ENCODE results near the gene TMEM116.
"Not testable (repeated sequence)": the region's sequence is repeated elsewhere in the genome, so short reads cannot be mapped to it uniquely, and the experiment has no call there.

TMEM116 gene

GRCh38 chr12:111976291-111976690 is 36.7 kb downstream of the TMEM116 start:
- peak; percentile 32 for DNase-seq (ENCODE audit: low read depth)

DNA sequence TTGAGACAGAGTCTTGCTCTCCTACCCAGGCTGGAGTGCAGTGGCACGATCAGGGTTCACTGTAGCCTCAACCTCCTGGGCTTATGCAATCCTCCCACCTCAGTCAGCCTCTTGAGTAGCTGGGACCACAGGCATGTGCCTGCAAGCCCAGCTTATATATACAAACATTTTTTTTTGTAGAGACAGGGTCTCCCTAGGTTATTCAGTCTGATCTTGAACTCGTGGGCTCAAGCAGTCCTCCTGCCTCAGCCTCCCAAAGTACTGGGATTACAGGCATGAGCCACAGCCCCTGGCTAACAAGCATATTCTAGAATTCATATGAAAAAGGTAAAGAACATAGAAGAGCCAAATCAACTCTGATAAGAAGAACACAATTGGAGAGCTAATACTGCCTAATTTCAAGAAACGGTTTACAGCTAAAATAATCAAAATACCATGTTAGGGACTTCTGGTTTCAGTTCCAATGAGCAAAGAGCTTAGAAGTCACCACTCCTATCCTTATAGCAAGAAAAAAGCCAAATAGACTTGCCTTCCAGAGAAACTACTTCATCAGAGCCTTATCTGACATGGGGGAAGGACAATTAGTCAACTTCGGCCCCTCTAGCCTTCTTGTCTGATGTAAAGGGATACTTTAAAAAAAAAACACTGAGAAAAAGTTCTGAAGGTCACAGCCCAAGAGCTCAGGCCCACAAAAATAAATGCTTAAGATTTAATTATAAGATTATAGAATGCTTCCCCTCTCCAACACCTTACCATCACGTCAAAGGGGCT is 37.6 kb downstream of the TMEM116 start:
- TF ChIP-seq MYC (IDR thresholded peaks at IDR 0.05; ENCODE audit: low read depth, low read length) (peak; percentile 46; the same call in 1 of the 2 replicates), MAX (IDR thresholded peaks at IDR 0.05; ENCODE audit: low read depth, low read length) (peak; percentile 45; the same call in 1 of the 2 replicates), CTCF (IDR thresholded peaks at IDR 0.05; ENCODE audit: low read depth, low read length) (no peak), POLR2A (IDR thresholded peaks at IDR 0.05; ENCODE audit: extremely low read depth, insufficient read length) (no peak)
- no peak overlapping the region for H3K4me3 ChIP-seq (ENCODE audit: low read depth, low read length)
- peak; percentile 92 for DNase-seq (ENCODE audit: low read depth)

More at GRCh38 chr12:111976291-111976690, 36.7 kb downstream of the TMEM116 start:
- no peak overlapping the region for H3K4me3 ChIP-seq (ENCODE audit: low read depth, low read length)
- TF ChIP-seq POLR2A (IDR thresholded peaks at IDR 0.05; ENCODE audit: extremely low read depth, insufficient read length) (no peak), MAX (IDR thresholded peaks at IDR 0.05; ENCODE audit: low read depth, low read length) (no peak), MYC (IDR thresholded peaks at IDR 0.05; ENCODE audit: low read depth, low read length) (no peak), CTCF (IDR thresholded peaks at IDR 0.05; ENCODE audit: low read depth, low read length) (no peak)

DNA sequence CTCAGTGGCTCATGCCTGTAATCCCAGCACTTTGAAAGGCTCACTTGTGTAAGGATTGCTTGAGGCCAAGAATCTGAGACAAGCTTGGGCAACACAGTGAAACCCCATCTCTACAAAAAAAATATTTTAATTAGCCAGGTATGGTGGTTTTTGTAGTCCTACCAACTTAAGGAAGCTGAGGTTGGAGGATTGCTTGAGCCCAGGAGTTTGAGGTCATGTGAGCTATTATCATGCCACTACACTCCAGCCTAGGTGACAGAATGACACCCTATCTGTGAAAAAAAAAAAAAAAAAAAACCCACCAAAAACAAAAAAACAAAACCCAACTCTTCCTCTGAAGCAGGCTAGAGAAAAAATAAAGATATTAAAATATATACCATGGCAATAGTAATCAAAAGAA is 41.2 kb downstream of the TMEM116 start:
- DNase-seq (ENCODE audit: low read depth) = no peak
- no peak for TF ChIP-seq POLR2A (IDR thresholded peaks at IDR 0.05; ENCODE audit: extremely low read depth, insufficient read length)
- no peak for TF ChIP-seq CTCF (IDR thresholded peaks at IDR 0.05; ENCODE audit: low read depth, low read length)
- TF ChIP-seq MAX (IDR thresholded peaks at IDR 0.05; ENCODE audit: low read depth, low read length) = no peak
- no peak for TF ChIP-seq MYC (IDR thresholded peaks at IDR 0.05; ENCODE audit: low read depth, low read length)

GRCh38 chr12:111964935-111965334 is 48.0 kb downstream of the TMEM116 start:
- DNase-seq (ENCODE audit: low read depth) = no peak
- H3K4me3 ChIP-seq (ENCODE audit: low read depth, low read length) = no peak overlapping the region
- no peak for TF ChIP-seq MAX (IDR thresholded peaks at IDR 0.05; ENCODE audit: low read depth, low read length)
- no peak for TF ChIP-seq CTCF (IDR thresholded peaks at IDR 0.05; ENCODE audit: low read depth, low read length)
- TF ChIP-seq POLR2A (IDR thresholded peaks at IDR 0.05; ENCODE audit: extremely low read depth, insufficient read length) = no peak
- no peak for TF ChIP-seq MYC (IDR thresholded peaks at IDR 0.05; ENCODE audit: low read depth, low read length)

More for the DNA sequence above, 41.2 kb downstream of the TMEM116 start:
- H3K4me3 ChIP-seq (ENCODE audit: low read depth, low read length) = no peak overlapping the region

DNA sequence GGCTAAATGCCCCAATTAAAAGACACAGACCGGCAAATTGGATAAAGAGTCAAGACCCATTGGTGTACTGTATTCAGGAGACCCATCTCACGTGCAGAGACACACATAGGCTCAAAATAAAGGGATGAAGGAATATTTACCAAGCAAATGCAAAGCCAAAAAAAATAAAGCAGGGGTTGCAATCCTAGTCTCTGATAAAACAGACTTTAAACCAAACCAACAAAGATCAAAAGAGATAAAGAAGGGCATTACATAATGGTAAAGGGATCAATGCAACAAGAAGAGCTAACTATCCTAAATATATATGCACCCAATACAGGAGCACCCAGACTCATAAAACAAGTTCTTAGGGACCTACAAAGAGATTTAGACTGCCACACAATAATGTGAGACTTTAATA is 53.4 kb downstream of the TMEM116 start:
- not testable (repeated sequence) for H3K4me3 ChIP-seq (ENCODE audit: low read depth, low read length); DNase-seq (ENCODE audit: low read depth)

- DNase-seq (ENCODE audit: low read depth); H3K4me3 ChIP-seq (ENCODE audit: low read depth, low read length): not testable (repeated sequence)
These were observed 55.7 kb downstream of the TMEM116 start for GRCh38 chr12:111957224-111957623.

GRCh38 chr12:111954969-111955368 is 58.0 kb downstream of the TMEM116 start:
- no peak for TF ChIP-seq CTCF (IDR thresholded peaks at IDR 0.05; ENCODE audit: low read depth, low read length)
- no peak for TF ChIP-seq POLR2A (IDR thresholded peaks at IDR 0.05; ENCODE audit: extremely low read depth, insufficient read length)
- no peak for TF ChIP-seq MYC (IDR thresholded peaks at IDR 0.05; ENCODE audit: low read depth, low read length)
- no peak for TF ChIP-seq MAX (IDR thresholded peaks at IDR 0.05; ENCODE audit: low read depth, low read length)
- DNase-seq (ENCODE audit: low read depth) = no peak
- H3K4me3 ChIP-seq (ENCODE audit: low read depth, low read length) = no peak overlapping the region

Data from NB4 (cell line).